Measurements from ENCODE around the gene ECE1. TPM values are rescaled to one million over a fixed set of nuclear protein-coding genes. Genes with fewer than 3 reads are reported as not detected.

Gene ECE1
- total RNA-seq: 65.0 and 75.2 TPM in 2 replicates

DNA sequence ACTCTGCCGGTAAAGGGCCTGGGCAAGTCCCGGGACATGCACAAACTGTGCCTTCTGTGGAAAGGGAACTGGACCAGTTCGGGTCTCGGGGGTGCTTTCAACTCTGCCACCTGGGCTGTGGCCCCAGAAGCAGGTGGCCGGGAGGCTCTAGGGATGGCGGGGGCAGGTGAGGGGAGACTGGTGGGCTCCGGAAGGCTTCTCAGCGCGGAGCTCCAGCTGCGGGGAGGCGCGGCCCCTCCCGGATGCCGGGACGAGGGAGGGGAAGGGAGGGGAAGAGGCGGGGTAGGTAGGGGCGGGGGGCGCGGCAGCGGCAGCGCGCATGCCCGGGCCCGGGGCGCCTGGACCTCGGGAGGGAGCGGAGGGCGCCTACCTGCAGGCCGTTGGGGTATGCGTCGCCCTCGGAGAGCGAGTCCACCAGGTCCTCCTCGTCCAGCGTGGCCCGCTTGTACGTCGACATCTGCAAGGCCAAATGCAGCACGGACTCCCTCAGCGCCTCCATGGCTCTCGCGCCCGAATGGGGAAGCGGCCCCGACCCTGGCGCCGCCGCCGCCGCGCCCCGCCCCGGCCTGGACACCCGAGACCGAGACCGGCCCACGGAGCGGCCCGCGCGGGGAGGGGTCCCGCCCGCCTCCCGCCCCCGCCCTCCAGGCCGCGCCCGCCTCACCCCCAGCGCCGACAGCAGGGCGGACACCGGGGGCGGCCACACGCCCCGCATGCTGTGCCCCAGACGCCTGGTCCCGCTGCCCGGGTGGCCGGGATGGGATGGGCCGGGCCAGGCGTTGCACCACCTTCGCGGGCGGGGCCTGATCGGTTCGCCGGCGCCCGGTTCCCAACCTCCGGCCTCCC is at the start of gene ECE1:
Gene ECE1 (minus strand): TSS at position 764 of the 846 bp plus-strand sequence. CDS start 49 bp downstream, at position 715.

DNA sequence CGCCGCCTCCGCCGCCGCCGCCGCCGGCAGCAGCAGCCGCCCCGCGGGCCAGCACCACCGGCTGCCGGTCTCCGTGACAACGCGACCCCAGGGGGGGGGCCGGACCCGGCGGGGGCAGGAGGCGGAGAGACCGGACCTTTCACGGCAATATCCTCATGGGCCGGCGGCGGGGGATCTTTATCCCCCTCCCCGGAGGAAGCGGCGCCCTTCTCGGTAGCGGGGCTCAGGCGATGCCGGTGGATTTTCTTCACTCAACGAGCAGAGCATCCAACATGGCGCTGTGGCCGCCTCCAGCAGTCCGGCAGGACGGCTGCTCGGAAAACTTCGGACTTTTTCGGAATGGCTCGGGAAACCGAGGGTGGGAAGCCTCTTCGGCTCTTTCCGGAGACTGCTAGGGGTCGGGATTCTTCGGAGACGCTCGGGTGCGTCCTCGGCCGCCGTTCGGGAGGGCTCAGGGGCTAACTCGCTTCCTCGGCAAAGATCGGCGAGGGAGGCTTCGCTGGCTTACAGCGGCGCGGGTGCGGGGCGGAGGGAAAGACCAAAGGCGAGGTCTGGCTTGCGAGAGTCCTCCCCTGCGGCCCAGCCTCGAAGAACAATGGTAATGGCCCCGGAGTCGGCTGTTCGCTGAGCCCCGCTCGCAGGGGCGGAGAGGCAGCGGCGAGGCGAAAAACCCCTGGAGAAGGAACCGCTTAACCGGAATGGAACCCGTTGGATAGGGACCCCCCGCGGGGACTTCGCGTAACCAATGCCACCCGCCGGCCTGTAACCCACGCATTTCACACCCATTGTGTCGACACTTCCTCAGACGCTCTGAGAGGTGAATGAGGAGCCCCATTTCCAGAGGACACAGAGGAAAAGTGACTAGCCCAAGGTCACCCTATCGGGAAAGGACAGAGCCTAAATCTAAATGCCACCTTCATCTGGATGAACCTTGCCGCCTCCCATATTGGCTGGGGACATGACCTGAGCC is 113.4 kb downstream of the ECE1 start, which contains the start of gene EIF4G3:
Gene EIF4G3 (minus strand): TSS at position 312 of the 970 bp plus-strand sequence. CDS start 174,155 bp downstream, outside the sequence.

Other genes with a start within 250 kb of the ECE1 start
- 40.0 and 56.6 TPM in 2 replicates for gene EIF4G3, start 113.6 kb downstream of the ECE1 start, total RNA-seq
- 25.2 and 31.9 TPM in 2 replicates for gene NBPF3, start 149.7 kb upstream of the ECE1 start, total RNA-seq
- gene ALPL, start 219.0 kb upstream of the ECE1 start, total RNA-seq: 4.2 and 6.7 TPM in 2 replicates

Data from uterine smooth muscle cell (primary cell).